Stomach (tissue), 9 donors: ENCODE data around the gene PLCB1. TPM values are rescaled to one million over a fixed set of nuclear protein-coding genes. Genes with fewer than 3 reads are reported as not detected.

Experiments
- DNase-seq, 2 donors: peaks; one replicate each; pipeline versions ENCODE4 v3.0.0 to v3.0.0-alpha.2; 2013 to 2019
- H3K27ac ChIP-seq, 5 donors: fragments of 200-600 bp in 4 of 5; sonication (generic) in 4 of 5; one replicate each; pipeline ENCODE4 v1.5.1; 2013 to 2019; ENCODE audit warnings: mild to moderate bottlenecking in 1 of 5, moderate library complexity in 1 of 5
- H3K27me3 ChIP-seq, 3 donors: fragments of 200-600 bp; sonication (generic); one replicate each; pipeline ENCODE4 v1.5.1; 2017 to 2019; ENCODE audit warnings: mixed run types in 1 of 3
- H3K36me3 ChIP-seq, 4 donors: fragments of 200-600 bp; sonication (generic); 1 replicate in 3 of 4; 2 replicates in 1 of 4; pipeline ENCODE4 v1.5.1; 2016 to 2019
- H3K4me1 ChIP-seq, 4 donors: fragments of 200-600 bp; sonication (generic); one replicate each; pipeline ENCODE4 v1.5.1; 2016 to 2019
- H3K4me3 ChIP-seq, 4 donors: fragments of 200-600 bp; sonication (generic) in 3 of 4; one replicate each; pipeline ENCODE4 v1.5.1; 2016 to 2019; ENCODE audit warnings: mild to moderate bottlenecking in 1 of 4
- H3K9me3 ChIP-seq, 4 donors: fragments of 200-600 bp; sonication (generic); one replicate each; pipeline ENCODE4 v1.5.1; 2016 to 2019
- CTCF ChIP-seq, 7 experiments: fragments of 450-650 bp in 4 of 7; fragments of 200-600 bp in 3 of 7; sonication (generic) in 3 of 7; IDR thresholded peaks; one replicate each; pipeline ENCODE4 v1.5.1; 2016 to 2019; ENCODE audit warnings: antibody characterized with exemption in 7 of 7, control low read depth in 2 of 7, mild to moderate bottlenecking in 1 of 7
- EP300 ChIP-seq: sonication (generic); formaldehyde crosslinking; IDR thresholded peaks from one replicate; pipeline ENCODE4 v1.6.1; 2017; ENCODE audit warnings: antibody characterized with exemption
- POLR2A ChIP-seq, 4 donors: fragments of 450-650 bp; IDR thresholded peaks; one replicate each; pipeline ENCODE4 v1.6.1; 2016; ENCODE audit warnings: antibody characterized with exemption in 4 of 4, control low read depth in 2 of 4, mild to moderate bottlenecking in 1 of 4, moderate library complexity in 1 of 4
- POLR2AphosphoS5 ChIP-seq, 3 donors: sonication (generic); formaldehyde crosslinking; IDR thresholded peaks; one replicate each; pipeline ENCODE4 v1.6.1; 2016; ENCODE audit warnings: antibody characterized with exemption in 3 of 3
- WGBS, 5 donors: extraction: QIAGEN DNeasy Blood & Tissue Kit in 3 of 5; methylation state at CpG; one replicate each; pipeline versions ENCODE4 v1.1.5 to v1.1.7; 2013 to 2018; 5-methylcytosine and 5-hydroxymethylcytosine counted together
- intact Hi-C: fragments of 100-400 bp; cut with DNase I; formaldehyde crosslinking; loops from one replicate; pipeline ENCODE4 v1.15.1; 2023; ENCODE audit warnings: low total_unique reads
- polyA plus RNA-seq, 3 donors: library from polyadenylated mRNA; stranded (reverse); fragments of 200-250 nt; gene quantifications; one replicate each; pipeline ENCODE4 v1.2.3, GENCODE V29; 2013
- total RNA-seq, 5 donors: library from RNA; depleted of rRNA; stranded (reverse); fragments of >200 nt; gene quantifications; one replicate each; pipeline versions ENCODE4 v1.1.0 to v1.2.3, GENCODE V29; 2014 to 2016
- donor health status: healthy with polysubstance abuse.
- donor health status: Bipolar disorder and iron deficiency.
- donor health status: healthy.

The PLCB1 gene
- total and polyA plus RNA-seq, 8 donors: 4.1 to 66.5 (median 11.7) TPM

- Histone ChIP-seq H3K9me3 (no peaks in the 10 kb centered on the region), H3K27ac (peak overlapping the region; percentile 74 to 91 (median 85)), H3K27me3 (no peaks in the 10 kb centered on the region), H3K4me1 (peaks cover 8 to 36% (median 27%) of the 10 kb centered on the region in 4 donors), H3K36me3 (no peaks in the 10 kb centered on the region), H3K4me3 (peak overlapping the region; percentile 82 to 93 (median 88))
- peak; percentile 46 to 69 for DNase-seq
- TF ChIP-seq CTCF (IDR thresholded peaks at IDR 0.05) (no peak), POLR2A (IDR thresholded peaks at IDR 0.05) (no peak), POLR2AphosphoS5 (IDR thresholded peaks at IDR 0.05) (no peak), EP300 (no peak)
- intact Hi-C loops: loop anchor here (10.0 kb wide), 1 partner anchor 582 kb away; no protein-coding TSS in a partner anchor
- 2 to 4% (median 3%) methylated on average over 45 to 68 of the region's 68 CpGs for WGBS, 5 donors
These were observed 631 bp downstream of the PLCB1 start for GRCh38 chr20:8132484-8133309.

GRCh38 chr20:8133310-8133768 lies 1.3 kb downstream of the PLCB1 start:
- 34 to 56% (median 44%) methylated on average over 13 to 14 of the region's 14 CpGs for WGBS, 5 donors
- intact Hi-C loops: loop anchor here (10.0 kb wide), 1 partner anchor 581 kb away; no protein-coding TSS in a partner anchor
- Histone ChIP-seq H3K36me3 (no peaks in the 10 kb centered on the region), H3K4me1 (peaks cover 8 to 36% (median 27%) of the 10 kb centered on the region in 4 donors), H3K27me3 (no peaks in the 10 kb centered on the region), H3K27ac (peak overlapping the region in 4 of 5 donors; percentile 74 to 91 (median 88)), H3K4me3 (peak overlapping the region; percentile 82 to 93 (median 88)), H3K9me3 (no peaks in the 10 kb centered on the region)
- no peak for DNase-seq
- TF ChIP-seq POLR2A (IDR thresholded peaks at IDR 0.05) (no peak), EP300 (no peak), CTCF (IDR thresholded peaks at IDR 0.05) (no peak), POLR2AphosphoS5 (IDR thresholded peaks at IDR 0.05) (no peak)

- peaks cover 8 to 36% (median 27%) of the 10 kb centered on the region in 4 donors for H3K4me1 ChIP-seq
- no peaks in the 10 kb centered on the region for H3K9me3 ChIP-seq
- 44 to 59% (median 55%) methylated on average over 7 of the region's 7 CpGs for WGBS, 5 donors
- peak in 1 of 2 donors; percentile 34 for DNase-seq
- intact Hi-C loops: loop anchor here (10.0 kb wide), 1 partner anchor 581 kb away; no protein-coding TSS in a partner anchor
- peak overlapping the region; percentile 82 to 93 (median 88) for H3K4me3 ChIP-seq
- no peaks in the 10 kb centered on the region for H3K27me3 ChIP-seq
- peak overlapping the region in 3 of 5 donors; percentile 74 to 91 (median 85) for H3K27ac ChIP-seq
- H3K36me3 ChIP-seq: no peaks in the 10 kb centered on the region
- no peak for TF ChIP-seq EP300
- no peak for TF ChIP-seq POLR2AphosphoS5 (IDR thresholded peaks at IDR 0.05)
- TF ChIP-seq POLR2A (IDR thresholded peaks at IDR 0.05): no peak
- TF ChIP-seq CTCF (IDR thresholded peaks at IDR 0.05): no peak
These were observed 1.9 kb downstream of the PLCB1 start for GRCh38 chr20:8133851-8134451.

GRCh38 chr20:8139899-8140298 lies 7.8 kb downstream of the PLCB1 start:
- H3K9me3 ChIP-seq: no peaks in the 10 kb centered on the region
- H3K36me3 ChIP-seq: no peaks in the 10 kb centered on the region
- peaks cover 0 to 5% (median 0%) of the 10 kb centered on the region in 4 donors for H3K4me1 ChIP-seq
- H3K4me3 ChIP-seq: no peak overlapping the region
- TF ChIP-seq CTCF (IDR thresholded peaks at IDR 0.05): no peak
- TF ChIP-seq POLR2AphosphoS5 (IDR thresholded peaks at IDR 0.05): no peak
- no peak for TF ChIP-seq EP300
- no peak for TF ChIP-seq POLR2A (IDR thresholded peaks at IDR 0.05)
- intact Hi-C loops: loop anchor here (10.0 kb wide), 1 partner anchor 575 kb away; no protein-coding TSS in a partner anchor
- no peak overlapping the region for H3K27ac ChIP-seq
- H3K27me3 ChIP-seq: no peaks in the 10 kb centered on the region
- DNase-seq: no peak
- 53 to 70% (median 62%) methylated on average over 2 of the region's 2 CpGs for WGBS, 5 donors
